OCI-LY7 (cell line): Measurements from ENCODE around the gene AFMID.

Experiments
- CTCF ChIP-seq: fragments of 200-600 bp; sonication (generic); conservative IDR thresholded peaks from 2 replicates; pipeline ENCODE4 v1.5.1; 2014; ENCODE audit warnings: mild to moderate bottlenecking, antibody characterized with exemption, low read length, moderate library complexity, mixed read lengths
- EZH2phosphoT487 ChIP-seq: fragments of 200-600 bp; sonication (generic); IDR thresholded peaks from 2 replicates; pipeline ENCODE4 v1.6.1; 2018; ENCODE audit warnings: low read depth, borderline replicate concordance, mild to moderate bottlenecking, mixed run types, antibody characterized with exemption, low read length, moderate library complexity, mixed read lengths

DNA sequence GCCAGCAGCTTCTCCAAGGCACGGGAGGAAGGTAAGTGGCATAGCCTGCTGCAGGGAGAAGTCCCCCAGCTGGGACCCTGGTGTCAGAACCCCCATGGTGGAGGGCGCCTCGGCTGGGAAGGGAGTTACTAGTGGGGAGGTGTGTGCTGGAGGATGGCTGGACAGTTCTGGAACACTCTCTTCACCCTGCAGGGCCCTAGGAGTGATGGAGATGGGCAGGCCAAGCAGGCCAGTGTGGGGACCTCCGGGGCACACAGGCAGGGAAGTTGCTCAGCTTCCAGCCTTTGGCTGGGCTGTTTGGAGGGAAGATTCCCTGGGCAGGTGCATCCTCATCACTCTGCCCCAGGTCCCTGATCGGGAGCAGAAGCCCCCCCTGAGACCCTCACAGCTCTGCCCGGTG is 40.3 kb upstream of the AFMID start:
- TF ChIP-seq CTCF (no peak), EZH2phosphoT487 (no peak)
